Measurements from ENCODE around the gene FNDC3B. TPM values are rescaled to one million over a fixed set of nuclear protein-coding genes. Genes with fewer than 3 reads are reported as not detected.

Gene FNDC3B
- total and polyA plus RNA-seq, 4 donors = 23.3 to 74.2 (median 32.9) TPM

DNA sequence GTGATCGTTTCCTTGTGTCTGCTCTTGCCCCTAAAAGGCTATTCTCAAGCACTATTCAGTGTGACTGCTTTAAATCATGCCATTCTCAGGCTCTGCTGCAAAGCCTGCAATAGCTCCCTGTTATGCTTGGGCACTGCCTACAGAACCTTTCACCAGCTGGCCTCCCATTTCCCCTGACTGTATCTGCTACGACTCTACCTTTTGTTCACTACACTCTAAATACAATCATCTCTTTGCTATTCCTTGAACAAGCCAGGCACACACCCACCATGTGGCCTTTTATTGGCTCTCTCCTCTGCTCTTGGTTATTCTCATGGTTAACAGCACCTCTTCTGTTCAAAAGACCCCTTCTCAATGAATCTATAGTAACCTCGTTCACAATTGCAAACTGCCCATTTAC, 29.6 kb upstream of the FNDC3B start:
- no peak for TF ChIP-seq HNF4G (IDR thresholded peaks at IDR 0.05)
- TF ChIP-seq YY1 (IDR thresholded peaks at IDR 0.05) = no peak
- no peak for TF ChIP-seq RAD21 (IDR thresholded peaks at IDR 0.05)
- TF ChIP-seq, protein P1, sequence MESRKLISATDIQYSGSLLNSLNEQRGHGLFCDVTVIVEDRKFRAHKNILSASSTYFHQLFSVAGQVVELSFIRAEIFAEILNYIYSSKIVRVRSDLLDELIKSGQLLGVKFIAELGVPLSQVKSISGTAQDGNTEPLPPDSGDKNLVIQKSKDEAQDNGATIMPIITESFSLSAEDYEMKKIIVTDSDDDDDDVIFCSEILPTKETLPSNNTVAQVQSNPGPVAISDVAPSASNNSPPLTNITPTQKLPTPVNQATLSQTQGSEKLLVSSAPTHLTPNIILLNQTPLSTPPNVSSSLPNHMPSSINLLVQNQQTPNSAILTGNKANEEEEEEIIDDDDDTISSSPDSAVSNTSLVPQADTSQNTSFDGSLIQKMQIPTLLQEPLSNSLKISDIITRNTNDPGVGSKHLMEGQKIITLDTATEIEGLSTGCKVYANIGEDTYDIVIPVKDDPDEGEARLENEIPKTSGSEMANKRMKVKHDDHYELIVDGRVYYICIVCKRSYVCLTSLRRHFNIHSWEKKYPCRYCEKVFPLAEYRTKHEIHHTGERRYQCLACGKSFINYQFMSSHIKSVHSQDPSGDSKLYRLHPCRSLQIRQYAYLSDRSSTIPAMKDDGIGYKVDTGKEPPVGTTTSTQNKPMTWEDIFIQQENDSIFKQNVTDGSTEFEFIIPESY (IDR thresholded peaks at IDR 0.05) = no peak
- TF ChIP-seq, protein P2, sequence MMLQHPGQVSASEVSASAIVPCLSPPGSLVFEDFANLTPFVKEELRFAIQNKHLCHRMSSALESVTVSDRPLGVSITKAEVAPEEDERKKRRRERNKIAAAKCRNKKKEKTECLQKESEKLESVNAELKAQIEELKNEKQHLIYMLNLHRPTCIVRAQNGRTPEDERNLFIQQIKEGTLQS (IDR thresholded peaks at IDR 0.05) = no peak
- TF ChIP-seq JUND (IDR thresholded peaks at IDR 0.05) = no peak
- TF ChIP-seq EGR1 (IDR thresholded peaks at IDR 0.05; ENCODE audit: low read depth in 2 of 2) = no peak
- TF ChIP-seq FOXA1 (IDR thresholded peaks at IDR 0.05) = no peak
- no peak for TF ChIP-seq RXRA (IDR thresholded peaks at IDR 0.05)
- TF ChIP-seq NR2F2 (IDR thresholded peaks at IDR 0.05) = no peak
- TF ChIP-seq, protein P3, sequence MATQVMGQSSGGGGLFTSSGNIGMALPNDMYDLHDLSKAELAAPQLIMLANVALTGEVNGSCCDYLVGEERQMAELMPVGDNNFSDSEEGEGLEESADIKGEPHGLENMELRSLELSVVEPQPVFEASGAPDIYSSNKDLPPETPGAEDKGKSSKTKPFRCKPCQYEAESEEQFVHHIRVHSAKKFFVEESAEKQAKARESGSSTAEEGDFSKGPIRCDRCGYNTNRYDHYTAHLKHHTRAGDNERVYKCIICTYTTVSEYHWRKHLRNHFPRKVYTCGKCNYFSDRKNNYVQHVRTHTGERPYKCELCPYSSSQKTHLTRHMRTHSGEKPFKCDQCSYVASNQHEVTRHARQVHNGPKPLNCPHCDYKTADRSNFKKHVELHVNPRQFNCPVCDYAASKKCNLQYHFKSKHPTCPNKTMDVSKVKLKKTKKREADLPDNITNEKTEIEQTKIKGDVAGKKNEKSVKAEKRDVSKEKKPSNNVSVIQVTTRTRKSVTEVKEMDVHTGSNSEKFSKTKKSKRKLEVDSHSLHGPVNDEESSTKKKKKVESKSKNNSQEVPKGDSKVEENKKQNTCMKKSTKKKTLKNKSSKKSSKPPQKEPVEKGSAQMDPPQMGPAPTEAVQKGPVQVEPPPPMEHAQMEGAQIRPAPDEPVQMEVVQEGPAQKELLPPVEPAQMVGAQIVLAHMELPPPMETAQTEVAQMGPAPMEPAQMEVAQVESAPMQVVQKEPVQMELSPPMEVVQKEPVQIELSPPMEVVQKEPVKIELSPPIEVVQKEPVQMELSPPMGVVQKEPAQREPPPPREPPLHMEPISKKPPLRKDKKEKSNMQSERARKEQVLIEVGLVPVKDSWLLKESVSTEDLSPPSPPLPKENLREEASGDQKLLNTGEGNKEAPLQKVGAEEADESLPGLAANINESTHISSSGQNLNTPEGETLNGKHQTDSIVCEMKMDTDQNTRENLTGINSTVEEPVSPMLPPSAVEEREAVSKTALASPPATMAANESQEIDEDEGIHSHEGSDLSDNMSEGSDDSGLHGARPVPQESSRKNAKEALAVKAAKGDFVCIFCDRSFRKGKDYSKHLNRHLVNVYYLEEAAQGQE (IDR thresholded peaks at IDR 0.05) = no peak
- TF ChIP-seq, protein P4, sequence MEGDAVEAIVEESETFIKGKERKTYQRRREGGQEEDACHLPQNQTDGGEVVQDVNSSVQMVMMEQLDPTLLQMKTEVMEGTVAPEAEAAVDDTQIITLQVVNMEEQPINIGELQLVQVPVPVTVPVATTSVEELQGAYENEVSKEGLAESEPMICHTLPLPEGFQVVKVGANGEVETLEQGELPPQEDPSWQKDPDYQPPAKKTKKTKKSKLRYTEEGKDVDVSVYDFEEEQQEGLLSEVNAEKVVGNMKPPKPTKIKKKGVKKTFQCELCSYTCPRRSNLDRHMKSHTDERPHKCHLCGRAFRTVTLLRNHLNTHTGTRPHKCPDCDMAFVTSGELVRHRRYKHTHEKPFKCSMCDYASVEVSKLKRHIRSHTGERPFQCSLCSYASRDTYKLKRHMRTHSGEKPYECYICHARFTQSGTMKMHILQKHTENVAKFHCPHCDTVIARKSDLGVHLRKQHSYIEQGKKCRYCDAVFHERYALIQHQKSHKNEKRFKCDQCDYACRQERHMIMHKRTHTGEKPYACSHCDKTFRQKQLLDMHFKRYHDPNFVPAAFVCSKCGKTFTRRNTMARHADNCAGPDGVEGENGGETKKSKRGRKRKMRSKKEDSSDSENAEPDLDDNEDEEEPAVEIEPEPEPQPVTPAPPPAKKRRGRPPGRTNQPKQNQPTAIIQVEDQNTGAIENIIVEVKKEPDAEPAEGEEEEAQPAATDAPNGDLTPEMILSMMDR (IDR thresholded peaks at IDR 0.05; ENCODE audit: low read depth, low read length, missing input control) = no peak
- no peak for TF ChIP-seq SP1 (IDR thresholded peaks at IDR 0.05)
- no peak for TF ChIP-seq TAF1 (conservative IDR thresholded peaks at IDR 0.05)
- TF ChIP-seq, protein P5, sequence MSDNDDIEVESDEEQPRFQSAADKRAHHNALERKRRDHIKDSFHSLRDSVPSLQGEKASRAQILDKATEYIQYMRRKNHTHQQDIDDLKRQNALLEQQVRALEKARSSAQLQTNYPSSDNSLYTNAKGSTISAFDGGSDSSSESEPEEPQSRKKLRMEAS (IDR thresholded peaks at IDR 0.05) = no peak
- no peak for TF ChIP-seq HNF4A (conservative IDR thresholded peaks at IDR 0.05)
- TF ChIP-seq GABPA (IDR thresholded peaks at IDR 0.05 in 1 of 2, conservative IDR thresholded peaks at IDR 0.05 in 1 of 2) = no peak
- no peak overlapping the region for H3K9ac ChIP-seq (ENCODE audit: low read depth in 1 of 2, low read length in 2 of 2)
- no peak for DNase-seq (ENCODE audit: low spot score)
- no peaks in the 10 kb centered on the region for H3K36me3 ChIP-seq (ENCODE audit: control insufficient read depth in 4 of 4, insufficient read depth in 3 of 4, low read depth in 1 of 4, low read length in 3 of 4)
- 85% methylated on average over 3 of the region's 3 CpGs for WGBS
- peaks cover 0 to 2% (median 1%) of the 10 kb centered on the region in 4 donors for H3K4me1 ChIP-seq (ENCODE audit: control insufficient read depth in 4 of 4, insufficient read depth in 4 of 4, low read length in 3 of 4)
- no peak overlapping the region for H3K27ac ChIP-seq (ENCODE audit: low read depth in 1 of 2, low read length in 2 of 2)
- no peak overlapping the region for H3K4me3 ChIP-seq (ENCODE audit: low read depth in 1 of 3, low read length in 3 of 3)
- no peaks in the 10 kb centered on the region for H3K9me3 ChIP-seq (ENCODE audit: control insufficient read depth in 4 of 4, low read length in 3 of 4)
- no peaks in the 10 kb centered on the region for H3K27me3 ChIP-seq (ENCODE audit: control insufficient read depth in 4 of 4, insufficient read depth in 4 of 4, low read length in 3 of 4)

All from liver (tissue), 9 donors.